Mesenchymal stem cell (in vitro differentiated cells and primary cell): ENCODE measurements around the gene SP1.

ENCODE experiments used
- DNase-seq: peaks from one replicate; pipeline ENCODE4 v3.0.0-alpha.2; 2013
- H2AFZ ChIP-seq: one replicate; pipeline ENCODE4 v1.6.1; 2013; ENCODE audit warnings: low read depth, mild to moderate bottlenecking, control low read depth, inconsistent platforms, low read length, moderate library complexity
- H2AK5ac ChIP-seq: 2 replicates; pipeline ENCODE4 v1.6.1; 2013; ENCODE audit warnings: low read length, moderate library complexity, mild to moderate bottlenecking, inconsistent platforms; ENCODE audit not compliant: severe bottlenecking
- H2BK120ac ChIP-seq: one replicate; pipeline ENCODE4 v1.6.1; 2013; ENCODE audit warnings: low read depth, mild to moderate bottlenecking, inconsistent platforms, low read length, moderate library complexity
- H2BK12ac ChIP-seq, 2 experiments: one replicate each; pipeline ENCODE4 v1.6.1; 2013; ENCODE audit warnings: inconsistent platforms in 2 of 2, low read length in 2 of 2, mild to moderate bottlenecking in 2 of 2, moderate library complexity in 2 of 2, control low read depth in 1 of 2
- H2BK15ac ChIP-seq: one replicate; pipeline ENCODE4 v1.6.1; 2013; ENCODE audit warnings: mild to moderate bottlenecking, low read depth, inconsistent platforms; ENCODE audit not compliant: poor library complexity, severe bottlenecking
- H2BK5ac ChIP-seq: 2 replicates; pipeline ENCODE4 v1.6.1; 2013; ENCODE audit warnings: low read depth, mild to moderate bottlenecking, low read length, control low read depth, inconsistent platforms; ENCODE audit not compliant: poor library complexity, severe bottlenecking
- H3K14ac ChIP-seq, 2 experiments: one replicate each; pipeline ENCODE4 v1.6.1; 2013; ENCODE audit warnings: inconsistent platforms in 2 of 2, low read length in 2 of 2, control low read depth in 1 of 2, mild to moderate bottlenecking in 1 of 2, moderate library complexity in 1 of 2
- H3K18ac ChIP-seq, 2 experiments: one replicate each; pipeline ENCODE4 v1.6.1; 2013; ENCODE audit warnings: inconsistent platforms in 2 of 2, low read length in 2 of 2, control low read depth in 1 of 2, low read depth in 1 of 2, mild to moderate bottlenecking in 1 of 2
- H3K23ac ChIP-seq, 2 experiments: one replicate each; pipeline ENCODE4 v1.6.1; 2013; ENCODE audit warnings: inconsistent platforms in 2 of 2, low read length in 2 of 2, mild to moderate bottlenecking in 2 of 2, moderate library complexity in 2 of 2, control low read depth in 1 of 2
- H3K27ac ChIP-seq: 2 replicates; pipeline ENCODE4 v1.5.1; 2013; ENCODE audit warnings: mild to moderate bottlenecking, moderate library complexity, low read length, control low read depth, inconsistent platforms; ENCODE audit not compliant: poor library complexity, severe bottlenecking
- H3K27me3 ChIP-seq, 2 experiments: 2 replicates each; pipeline versions ENCODE4 v1.6.1 to v1.7.0; 2013; ENCODE audit warnings: low read length in 2 of 2, mild to moderate bottlenecking in 2 of 2, moderate library complexity in 2 of 2, control low read depth in 1 of 2, inconsistent platforms in 1 of 2; ENCODE audit not compliant: control insufficient read depth in 1 of 2, insufficient read depth in 1 of 2
- H3K36me3 ChIP-seq, 2 experiments: 2 replicates each; pipeline versions ENCODE4 v1.6.1 to v1.7.0; 2013; ENCODE audit warnings: low read length in 2 of 2, control low read depth in 1 of 2, inconsistent platforms in 1 of 2, low read depth in 1 of 2, mild to moderate bottlenecking in 1 of 2; ENCODE audit not compliant: insufficient read depth in 2 of 2, control insufficient read depth in 1 of 2
- H3K4ac ChIP-seq, 2 experiments: one replicate each; pipeline ENCODE4 v1.6.1; 2013; ENCODE audit warnings: inconsistent platforms in 2 of 2, low read length in 2 of 2, mild to moderate bottlenecking in 2 of 2, moderate library complexity in 2 of 2, control low read depth in 1 of 2, low read depth in 1 of 2
- H3K4me1 ChIP-seq: 2 replicates; pipeline ENCODE4 v1.6.1; 2013; ENCODE audit warnings: low read depth, low read length, control low read depth; ENCODE audit not compliant: control insufficient read depth, insufficient read depth
- H3K4me2 ChIP-seq: 2 replicates; pipeline ENCODE4 v1.6.1; 2013; ENCODE audit warnings: low read length, mild to moderate bottlenecking, inconsistent platforms; ENCODE audit not compliant: poor library complexity, severe bottlenecking
- H3K4me3 ChIP-seq, 2 experiments: 2 replicates each; pipeline versions ENCODE4 v1.5.1 to v1.7.0; 2013; ENCODE audit warnings: low read length in 2 of 2, mild to moderate bottlenecking in 2 of 2, control low read depth in 1 of 2, low read depth in 1 of 2; ENCODE audit not compliant: insufficient read depth in 1 of 2
- H3K79me1 ChIP-seq: replicated peaks from 2 replicates; pipeline ENCODE4 v1.6.1; 2013; ENCODE audit warnings: mild to moderate bottlenecking, control low read depth, low read length, inconsistent platforms; ENCODE audit not compliant: poor library complexity, severe bottlenecking
- H3K9ac ChIP-seq: 2 replicates; pipeline ENCODE4 v1.7.0; 2013; ENCODE audit warnings: mild to moderate bottlenecking, low read length, moderate library complexity
- H3K9me3 ChIP-seq: 2 replicates; pipeline ENCODE4 v1.7.0; 2013; ENCODE audit warnings: mild to moderate bottlenecking, low read length; ENCODE audit not compliant: control insufficient read depth
- H4K8ac ChIP-seq: one replicate; pipeline ENCODE4 v1.6.1; 2013; ENCODE audit warnings: inconsistent platforms, mild to moderate bottlenecking, low read length, moderate library complexity
- H4K91ac ChIP-seq: one replicate; pipeline ENCODE4 v1.6.1; 2013; ENCODE audit warnings: mild to moderate bottlenecking, low read length, inconsistent platforms
- WGBS: methylation state at CpG from one replicate; pipeline ENCODE4 v1.1.7; 2013; ENCODE audit warnings: mixed read lengths; 5-methylcytosine and 5-hydroxymethylcytosine counted together

The SP1 gene

GRCh38 chr12:53462935-53463334 is 83.0 kb downstream of the SP1 start:
- Histone ChIP-seq H3K4ac (no peak overlapping the region), H3K4me2 (no peak overlapping the region), H3K18ac (no peak overlapping the region), H4K8ac (no peak overlapping the region), H3K23ac (no peak overlapping the region), H2BK5ac (no peak overlapping the region), H3K4me1 (peaks cover 5% of the 10 kb centered on the region), H3K9me3 (no peaks in the 10 kb centered on the region), H3K79me1 (peaks cover 3% of the 10 kb centered on the region), H2BK120ac (no peak overlapping the region), H3K14ac (no peak overlapping the region), H4K91ac (no peak overlapping the region), H3K36me3 (peaks cover 59 to 99% of the 10 kb centered on the region in 2 experiments), H2AFZ (no peak overlapping the region), H3K27me3 (no peaks in the 10 kb centered on the region), H3K27ac (no peak overlapping the region), H2BK12ac (no peak overlapping the region), H3K4me3 (no peak overlapping the region), H2AK5ac (no peak overlapping the region), H3K9ac (peak overlapping the region; percentile 25), H2BK15ac (no peak overlapping the region)
- 96% methylated on average over 3 of the region's 3 CpGs for WGBS
- DNase-seq: no peak

GRCh38 chr12:53463802-53464560 is 84.0 kb downstream of the SP1 start:
- no peak overlapping the region for H2BK12ac ChIP-seq
- H3K4me3 ChIP-seq: no peak overlapping the region
- H3K4me1 ChIP-seq: peaks cover 5% of the 10 kb centered on the region
- no peak overlapping the region for H3K4ac ChIP-seq
- no peaks in the 10 kb centered on the region for H3K27me3 ChIP-seq
- peaks cover 56 to 99% of the 10 kb centered on the region in 2 experiments for H3K36me3 ChIP-seq
- H2AK5ac ChIP-seq: no peak overlapping the region
- H3K27ac ChIP-seq: no peak overlapping the region
- H2AFZ ChIP-seq: no peak overlapping the region
- no peak overlapping the region for H2BK15ac ChIP-seq
- H3K9ac ChIP-seq: no peak overlapping the region
- H3K9me3 ChIP-seq: no peaks in the 10 kb centered on the region
- H4K91ac ChIP-seq: no peak overlapping the region
- no peak overlapping the region for H3K14ac ChIP-seq
- H3K79me1 ChIP-seq: peaks cover 3% of the 10 kb centered on the region
- no peak overlapping the region for H3K4me2 ChIP-seq
- WGBS: 91% methylated on average over 4 of the region's 5 CpGs
- no peak overlapping the region for H4K8ac ChIP-seq
- no peak overlapping the region for H2BK120ac ChIP-seq
- H2BK5ac ChIP-seq: no peak overlapping the region
- no peak overlapping the region for H3K18ac ChIP-seq
- no peak for DNase-seq
- H3K23ac ChIP-seq: no peak overlapping the region

GRCh38 chr12:53464685-53465418 is 84.9 kb downstream of the SP1 start:
- Histone ChIP-seq H3K27ac (no peak overlapping the region), H2BK12ac (no peak overlapping the region), H3K18ac (no peak overlapping the region), H3K4me3 (no peak overlapping the region), H3K4me1 (peaks cover 4% of the 10 kb centered on the region), H3K4me2 (no peak overlapping the region), H2BK120ac (no peak overlapping the region), H3K4ac (no peak overlapping the region), H3K23ac (no peak overlapping the region), H2AK5ac (no peak overlapping the region), H3K79me1 (peaks cover 3% of the 10 kb centered on the region), H3K14ac (no peak overlapping the region), H2BK15ac (no peak overlapping the region), H2AFZ (no peak overlapping the region), H3K9me3 (no peaks in the 10 kb centered on the region), H4K8ac (no peak overlapping the region), H3K36me3 (peaks cover 57 to 99% of the 10 kb centered on the region in 2 experiments), H4K91ac (no peak overlapping the region), H3K9ac (peak overlapping the region; percentile 47), H2BK5ac (no peak overlapping the region), H3K27me3 (no peaks in the 10 kb centered on the region)
- no peak for DNase-seq
- 96% methylated on average over 10 of the region's 11 CpGs for WGBS

GRCh38 chr12:53465679-53466078 is 85.7 kb downstream of the SP1 start:
- no peak overlapping the region for H3K18ac ChIP-seq
- no peak overlapping the region for H2AFZ ChIP-seq
- no peak overlapping the region for H3K14ac ChIP-seq
- no peak overlapping the region for H3K4me2 ChIP-seq
- no peak overlapping the region for H2BK5ac ChIP-seq
- H3K9me3 ChIP-seq: no peaks in the 10 kb centered on the region
- peak overlapping the region; percentile 47 for H3K9ac ChIP-seq
- H2AK5ac ChIP-seq: no peak overlapping the region
- peaks cover 3% of the 10 kb centered on the region for H3K79me1 ChIP-seq
- H3K23ac ChIP-seq: no peak overlapping the region
- no peak overlapping the region for H4K91ac ChIP-seq
- DNase-seq: no peak
- no peak overlapping the region for H2BK12ac ChIP-seq
- H3K27ac ChIP-seq: no peak overlapping the region
- peaks cover 4% of the 10 kb centered on the region for H3K4me1 ChIP-seq
- H3K27me3 ChIP-seq: no peaks in the 10 kb centered on the region
- H3K4ac ChIP-seq: no peak overlapping the region
- no peak overlapping the region for H3K4me3 ChIP-seq
- WGBS: 80% methylated on average over 2 of the region's 2 CpGs
- H2BK120ac ChIP-seq: no peak overlapping the region
- H4K8ac ChIP-seq: no peak overlapping the region
- H2BK15ac ChIP-seq: no peak overlapping the region
- peaks cover 59 to 99% of the 10 kb centered on the region in 2 experiments for H3K36me3 ChIP-seq
